GM12873 (cell line): ENCODE data around the gene PRR9.

Source experiments
- CTCF ChIP-seq: IDR thresholded peaks from 2 replicates; pipeline ENCODE4 v1.5.1; 2012; ENCODE audit warnings: low read depth, mild to moderate bottlenecking, moderate library complexity, low read length, control low read depth; ENCODE audit not compliant: insufficient read depth; ENCODE audit errors: missing control alignments

Gene PRR9

GRCh38 chr1:153194331-153195050 is 22.9 kb upstream of the PRR9 start:
- TF ChIP-seq CTCF: no peak

- no peak for TF ChIP-seq CTCF
Observed at GRCh38 chr1:153195216-153195615, 22.2 kb upstream of the PRR9 start.

- no peak for TF ChIP-seq CTCF
Observed at GRCh38 chr1:153202006-153202405, 15.4 kb upstream of the PRR9 start.

GRCh38 chr1:153203130-153203529 is 14.3 kb upstream of the PRR9 start, which contains the start of gene LELP1:
Gene LELP1 (plus strand): TSS chr1:153203430. CDS start chr1:153204708, 1,278 bp downstream.
- TF ChIP-seq CTCF: no peak

- no peak for TF ChIP-seq CTCF
Observed at GRCh38 chr1:153206631-153207030, 10.8 kb upstream of the PRR9 start.

GRCh38 chr1:153210206-153210605 is 7.2 kb upstream of the PRR9 start:
- no peak for TF ChIP-seq CTCF

- TF ChIP-seq CTCF: no peak
Observed at GRCh38 chr1:153212201-153212600, 5.2 kb upstream of the PRR9 start.

- no peak for TF ChIP-seq CTCF
Observed at GRCh38 chr1:153213519-153213918, 3.9 kb upstream of the PRR9 start.
